ENCODE results near the gene GNE. TPM values are rescaled to one million over a fixed set of nuclear protein-coding genes. Genes with fewer than 3 reads are reported as not detected.
A peak's percentile ranks its signal among the peaks of the same experiment; 100 is the strongest.

The GNE gene, protein sequence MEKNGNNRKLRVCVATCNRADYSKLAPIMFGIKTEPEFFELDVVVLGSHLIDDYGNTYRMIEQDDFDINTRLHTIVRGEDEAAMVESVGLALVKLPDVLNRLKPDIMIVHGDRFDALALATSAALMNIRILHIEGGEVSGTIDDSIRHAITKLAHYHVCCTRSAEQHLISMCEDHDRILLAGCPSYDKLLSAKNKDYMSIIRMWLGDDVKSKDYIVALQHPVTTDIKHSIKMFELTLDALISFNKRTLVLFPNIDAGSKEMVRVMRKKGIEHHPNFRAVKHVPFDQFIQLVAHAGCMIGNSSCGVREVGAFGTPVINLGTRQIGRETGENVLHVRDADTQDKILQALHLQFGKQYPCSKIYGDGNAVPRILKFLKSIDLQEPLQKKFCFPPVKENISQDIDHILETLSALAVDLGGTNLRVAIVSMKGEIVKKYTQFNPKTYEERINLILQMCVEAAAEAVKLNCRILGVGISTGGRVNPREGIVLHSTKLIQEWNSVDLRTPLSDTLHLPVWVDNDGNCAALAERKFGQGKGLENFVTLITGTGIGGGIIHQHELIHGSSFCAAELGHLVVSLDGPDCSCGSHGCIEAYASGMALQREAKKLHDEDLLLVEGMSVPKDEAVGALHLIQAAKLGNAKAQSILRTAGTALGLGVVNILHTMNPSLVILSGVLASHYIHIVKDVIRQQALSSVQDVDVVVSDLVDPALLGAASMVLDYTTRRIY
- total RNA-seq (2021) (4.6 to 9.0 TPM (median 8.9 TPM) in 3 replicates), Bru-seq, nascent RNA (percentile 51 among the genes with signal in this experiment)
- long read RNA-seq, experiment 1, partial matches to known transcripts, result 0 of 3 reads
- long read RNA-seq, experiment 1, other reads (novel, unspliced or antisense), result 3 of 3 reads
- long read RNA-seq, experiment 2, partial matches to known transcripts, result 1 of 8 reads
- long read RNA-seq, experiment 2, other reads (novel, unspliced or antisense), result 7 of 8 reads
- long read RNA-seq, experiment 3, full-length matches to known transcripts, result 1 of 2 reads
- long read RNA-seq, experiment 3, partial matches to known transcripts, result 1 of 2 reads
- long read RNA-seq, experiment 3, other reads (novel, unspliced or antisense), result 0 of 2 reads

DNA sequence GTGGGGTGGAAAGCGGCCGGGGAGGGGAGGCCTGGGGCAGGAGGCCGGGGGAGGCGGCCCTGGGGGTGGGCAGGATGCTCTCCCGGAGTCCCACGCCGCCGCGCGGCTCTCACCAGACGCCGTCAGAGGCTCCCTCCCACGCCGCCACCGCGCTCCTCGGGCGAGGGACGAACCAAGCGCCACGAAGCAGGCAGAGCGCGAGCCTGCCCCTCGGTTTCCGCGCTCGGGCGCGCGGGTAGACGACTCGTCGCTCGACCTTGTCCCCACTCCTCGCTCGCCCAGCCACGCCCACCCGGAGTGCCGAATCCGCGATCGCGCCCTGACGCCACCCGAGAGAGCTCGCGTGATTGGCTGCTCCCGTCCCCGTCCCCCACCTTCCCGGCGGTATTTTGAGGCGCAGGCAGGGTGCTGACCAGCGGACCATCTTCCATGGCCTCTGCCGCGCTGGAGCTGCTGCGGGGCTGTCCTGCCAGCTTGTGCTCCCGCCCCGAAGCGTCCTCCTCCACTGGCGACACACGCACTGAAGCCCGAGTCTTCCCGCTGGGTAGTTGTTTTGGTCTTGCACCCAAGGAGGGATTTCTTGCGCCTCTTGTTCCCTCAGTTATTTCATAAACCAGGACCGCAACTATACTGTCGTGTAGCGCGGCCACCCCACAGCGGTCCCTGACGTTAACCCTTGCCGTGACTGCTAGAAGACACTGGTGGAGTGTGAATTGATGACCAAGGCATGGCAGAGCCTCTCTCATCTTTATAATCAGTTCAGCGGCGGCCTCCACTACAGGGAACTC, at the start of gene GNE:
TSS of gene GNE (minus strand) at position 241 of the 788 bp plus-strand sequence. CDS start 9,093 bp downstream, outside the sequence.
- peak; percentile 94 for DNase-seq (ENCODE audit: low spot score)
- ATAC-seq, result peak; percentile 81
- peak within 1 kb of the TSS; percentile 25 for H3K27ac Mint-ChIP-seq
- ChIA-PET POLR2A (no interaction called here), CTCF (interaction anchor here (0.9 to 2.6 kb wide), 3 partner anchors 24 to 70 kb away, joined by 3 to 10 read pairs (median 3); no protein-coding TSS in a partner anchor)
- no peaks in the 10 kb centered on the region for H3K27me3 Mint-ChIP-seq (ENCODE audit: low read depth)
- H3K4me1 Mint-ChIP-seq, result no peaks in the 10 kb centered on the region
- H3K36me3 Mint-ChIP-seq, result no peaks in the 10 kb centered on the region
- H3K4me3 Mint-ChIP-seq, result peak within 1 kb of the TSS; percentile 88
- H3K9me3 Mint-ChIP-seq, result peaks cover 8% of the 10 kb centered on the region; the same call in 1 of the 2 replicates
- TF ChIP-seq, protein P1, sequence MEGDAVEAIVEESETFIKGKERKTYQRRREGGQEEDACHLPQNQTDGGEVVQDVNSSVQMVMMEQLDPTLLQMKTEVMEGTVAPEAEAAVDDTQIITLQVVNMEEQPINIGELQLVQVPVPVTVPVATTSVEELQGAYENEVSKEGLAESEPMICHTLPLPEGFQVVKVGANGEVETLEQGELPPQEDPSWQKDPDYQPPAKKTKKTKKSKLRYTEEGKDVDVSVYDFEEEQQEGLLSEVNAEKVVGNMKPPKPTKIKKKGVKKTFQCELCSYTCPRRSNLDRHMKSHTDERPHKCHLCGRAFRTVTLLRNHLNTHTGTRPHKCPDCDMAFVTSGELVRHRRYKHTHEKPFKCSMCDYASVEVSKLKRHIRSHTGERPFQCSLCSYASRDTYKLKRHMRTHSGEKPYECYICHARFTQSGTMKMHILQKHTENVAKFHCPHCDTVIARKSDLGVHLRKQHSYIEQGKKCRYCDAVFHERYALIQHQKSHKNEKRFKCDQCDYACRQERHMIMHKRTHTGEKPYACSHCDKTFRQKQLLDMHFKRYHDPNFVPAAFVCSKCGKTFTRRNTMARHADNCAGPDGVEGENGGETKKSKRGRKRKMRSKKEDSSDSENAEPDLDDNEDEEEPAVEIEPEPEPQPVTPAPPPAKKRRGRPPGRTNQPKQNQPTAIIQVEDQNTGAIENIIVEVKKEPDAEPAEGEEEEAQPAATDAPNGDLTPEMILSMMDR (IDR thresholded peaks at IDR 0.05), result no peak
- TF ChIP-seq ZNF416 (CRISPR knock-in tag; IDR thresholded peaks at IDR 0.05) (no peak), GTF2I (CRISPR knock-in tag; conservative IDR thresholded peaks at IDR 0.05) (no peak), ZBTB21 (CRISPR knock-in tag; IDR thresholded peaks at IDR 0.05; ENCODE audit: borderline replicate concordance) (peak; percentile 54; the same call in 1 of the 2 replicates), TEAD1 (CRISPR knock-in tag; IDR thresholded peaks at IDR 0.05) (peak; percentile 61), ELF4 (CRISPR knock-in tag; IDR thresholded peaks at IDR 0.05; ENCODE audit: low read depth) (no peak), JAZF1 (CRISPR knock-in tag; IDR thresholded peaks at IDR 0.05) (no peak), CREM (CRISPR knock-in tag; IDR thresholded peaks at IDR 0.05) (0 out of 2 replicates have a peak, but pooled peaks have one; percentile 73), CREB1 (CRISPR knock-in tag; IDR thresholded peaks at IDR 0.05) (0 out of 2 replicates have a peak, but pooled peaks have one; percentile 12), IRF2 (CRISPR knock-in tag; IDR thresholded peaks at IDR 0.05; ENCODE audit: borderline replicate concordance, low read depth) (no peak), NR3C1 (CRISPR knock-in tag; conservative IDR thresholded peaks at IDR 0.05; ENCODE audit: low read depth) (no peak), ZNF232 (CRISPR knock-in tag; IDR thresholded peaks at IDR 0.05) (0 out of 2 replicates have a peak, but pooled peaks have one; percentile 21), GRHL2 (CRISPR knock-in tag; IDR thresholded peaks at IDR 0.05; ENCODE audit: insufficient replicate concordance, severe bottlenecking) (no peak), ETV6 (CRISPR knock-in tag; IDR thresholded peaks at IDR 0.05) (peak; percentile 44; the same call in 1 of the 2 replicates), FOXK1 (CRISPR knock-in tag; IDR thresholded peaks at IDR 0.05) (peak; percentile 47; the same call in 1 of the 2 replicates), RELA (CRISPR knock-in tag; IDR thresholded peaks at IDR 0.05; ENCODE audit: borderline replicate concordance) (peak; percentile 85; the same call in 1 of the 2 replicates), FOXP1 (CRISPR knock-in tag; IDR thresholded peaks at IDR 0.05; ENCODE audit: borderline replicate concordance) (peak; percentile 13; the same call in 1 of the 2 replicates)
- TF ChIP-seq, protein P2, sequence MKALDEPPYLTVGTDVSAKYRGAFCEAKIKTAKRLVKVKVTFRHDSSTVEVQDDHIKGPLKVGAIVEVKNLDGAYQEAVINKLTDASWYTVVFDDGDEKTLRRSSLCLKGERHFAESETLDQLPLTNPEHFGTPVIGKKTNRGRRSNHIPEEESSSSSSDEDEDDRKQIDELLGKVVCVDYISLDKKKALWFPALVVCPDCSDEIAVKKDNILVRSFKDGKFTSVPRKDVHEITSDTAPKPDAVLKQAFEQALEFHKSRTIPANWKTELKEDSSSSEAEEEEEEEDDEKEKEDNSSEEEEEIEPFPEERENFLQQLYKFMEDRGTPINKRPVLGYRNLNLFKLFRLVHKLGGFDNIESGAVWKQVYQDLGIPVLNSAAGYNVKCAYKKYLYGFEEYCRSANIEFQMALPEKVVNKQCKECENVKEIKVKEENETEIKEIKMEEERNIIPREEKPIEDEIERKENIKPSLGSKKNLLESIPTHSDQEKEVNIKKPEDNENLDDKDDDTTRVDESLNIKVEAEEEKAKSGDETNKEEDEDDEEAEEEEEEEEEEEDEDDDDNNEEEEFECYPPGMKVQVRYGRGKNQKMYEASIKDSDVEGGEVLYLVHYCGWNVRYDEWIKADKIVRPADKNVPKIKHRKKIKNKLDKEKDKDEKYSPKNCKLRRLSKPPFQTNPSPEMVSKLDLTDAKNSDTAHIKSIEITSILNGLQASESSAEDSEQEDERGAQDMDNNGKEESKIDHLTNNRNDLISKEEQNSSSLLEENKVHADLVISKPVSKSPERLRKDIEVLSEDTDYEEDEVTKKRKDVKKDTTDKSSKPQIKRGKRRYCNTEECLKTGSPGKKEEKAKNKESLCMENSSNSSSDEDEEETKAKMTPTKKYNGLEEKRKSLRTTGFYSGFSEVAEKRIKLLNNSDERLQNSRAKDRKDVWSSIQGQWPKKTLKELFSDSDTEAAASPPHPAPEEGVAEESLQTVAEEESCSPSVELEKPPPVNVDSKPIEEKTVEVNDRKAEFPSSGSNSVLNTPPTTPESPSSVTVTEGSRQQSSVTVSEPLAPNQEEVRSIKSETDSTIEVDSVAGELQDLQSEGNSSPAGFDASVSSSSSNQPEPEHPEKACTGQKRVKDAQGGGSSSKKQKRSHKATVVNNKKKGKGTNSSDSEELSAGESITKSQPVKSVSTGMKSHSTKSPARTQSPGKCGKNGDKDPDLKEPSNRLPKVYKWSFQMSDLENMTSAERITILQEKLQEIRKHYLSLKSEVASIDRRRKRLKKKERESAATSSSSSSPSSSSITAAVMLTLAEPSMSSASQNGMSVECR (CRISPR knock-in tag; IDR thresholded peaks at IDR 0.05; ENCODE audit: borderline replicate concordance), result peak; percentile 50; the same call in 1 of the 2 replicates
- TF ChIP-seq, protein P3, sequence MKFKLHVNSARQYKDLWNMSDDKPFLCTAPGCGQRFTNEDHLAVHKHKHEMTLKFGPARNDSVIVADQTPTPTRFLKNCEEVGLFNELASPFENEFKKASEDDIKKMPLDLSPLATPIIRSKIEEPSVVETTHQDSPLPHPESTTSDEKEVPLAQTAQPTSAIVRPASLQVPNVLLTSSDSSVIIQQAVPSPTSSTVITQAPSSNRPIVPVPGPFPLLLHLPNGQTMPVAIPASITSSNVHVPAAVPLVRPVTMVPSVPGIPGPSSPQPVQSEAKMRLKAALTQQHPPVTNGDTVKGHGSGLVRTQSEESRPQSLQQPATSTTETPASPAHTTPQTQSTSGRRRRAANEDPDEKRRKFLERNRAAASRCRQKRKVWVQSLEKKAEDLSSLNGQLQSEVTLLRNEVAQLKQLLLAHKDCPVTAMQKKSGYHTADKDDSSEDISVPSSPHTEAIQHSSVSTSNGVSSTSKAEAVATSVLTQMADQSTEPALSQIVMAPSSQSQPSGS (CRISPR knock-in tag; IDR thresholded peaks at IDR 0.05; ENCODE audit: borderline replicate concordance, low read depth), result no peak
- TF ChIP-seq, protein P4, sequence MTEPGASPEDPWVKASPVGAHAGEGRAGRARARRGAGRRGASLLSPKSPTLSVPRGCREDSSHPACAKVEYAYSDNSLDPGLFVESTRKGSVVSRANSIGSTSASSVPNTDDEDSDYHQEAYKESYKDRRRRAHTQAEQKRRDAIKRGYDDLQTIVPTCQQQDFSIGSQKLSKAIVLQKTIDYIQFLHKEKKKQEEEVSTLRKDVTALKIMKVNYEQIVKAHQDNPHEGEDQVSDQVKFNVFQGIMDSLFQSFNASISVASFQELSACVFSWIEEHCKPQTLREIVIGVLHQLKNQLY (CRISPR knock-in tag; IDR thresholded peaks at IDR 0.05), result peak; percentile 76; the same call in 1 of the 2 replicates
- TF ChIP-seq, protein P5, sequence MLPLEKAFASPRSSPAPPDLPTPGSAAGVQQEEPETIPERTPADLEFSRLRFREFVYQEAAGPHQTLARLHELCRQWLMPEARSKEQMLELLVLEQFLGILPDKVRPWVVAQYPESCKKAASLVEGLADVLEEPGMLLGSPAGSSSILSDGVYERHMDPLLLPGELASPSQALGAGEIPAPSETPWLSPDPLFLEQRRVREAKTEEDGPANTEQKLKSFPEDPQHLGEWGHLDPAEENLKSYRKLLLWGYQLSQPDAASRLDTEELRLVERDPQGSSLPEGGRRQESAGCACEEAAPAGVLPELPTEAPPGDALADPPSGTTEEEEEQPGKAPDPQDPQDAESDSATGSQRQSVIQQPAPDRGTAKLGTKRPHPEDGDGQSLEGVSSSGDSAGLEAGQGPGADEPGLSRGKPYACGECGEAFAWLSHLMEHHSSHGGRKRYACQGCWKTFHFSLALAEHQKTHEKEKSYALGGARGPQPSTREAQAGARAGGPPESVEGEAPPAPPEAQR (CRISPR knock-in tag; IDR thresholded peaks at IDR 0.05), result no peak
